Ectodermal cell (in vitro differentiated cells): ENCODE data around the gene KIZ. TPM values are rescaled to one million over a fixed set of nuclear protein-coding genes. Genes with fewer than 3 reads are reported as not detected.

Experiments used
- H3K27ac ChIP-seq: 2 replicates; pipeline ENCODE4 v1.7.0; 2013; ENCODE audit warnings: mild to moderate bottlenecking, low read depth, low read length; ENCODE audit not compliant: insufficient read depth, poor library complexity, severe bottlenecking
- H3K27me3 ChIP-seq: 2 replicates; pipeline ENCODE4 v1.7.0; 2013; ENCODE audit warnings: mild to moderate bottlenecking, low read length; ENCODE audit not compliant: insufficient read depth, control insufficient read depth, poor library complexity, severe bottlenecking
- H3K36me3 ChIP-seq: one replicate; pipeline ENCODE4 v1.7.0; 2013; ENCODE audit warnings: low read length; ENCODE audit not compliant: control insufficient read depth, insufficient read depth
- H3K4me1 ChIP-seq: one replicate; pipeline ENCODE4 v1.7.0; 2013; ENCODE audit warnings: low read length; ENCODE audit not compliant: control insufficient read depth, insufficient read depth
- H3K4me3 ChIP-seq: 2 replicates; pipeline ENCODE4 v1.7.0; 2013; ENCODE audit warnings: low read depth, low read length, control low read depth; ENCODE audit not compliant: insufficient read depth
- H3K9me3 ChIP-seq: 2 replicates; pipeline ENCODE4 v1.7.0; 2013; ENCODE audit warnings: mild to moderate bottlenecking, low read length, moderate library complexity; ENCODE audit not compliant: control insufficient read depth
- WGBS, 2 experiments: methylation state at CpG; one replicate each; pipeline ENCODE4 v1.1.7; 2013; ENCODE audit warnings: missing lambda C conversion rate in 2 of 2; 5-methylcytosine and 5-hydroxymethylcytosine counted together
- polyA plus RNA-seq, 4 experiments: library from polyadenylated mRNA; stranded (reverse); fragments of 50-300 nt; gene quantifications; one replicate each; pipeline ENCODE4 v1.2.3, GENCODE V29; 2013

Gene KIZ, protein sequence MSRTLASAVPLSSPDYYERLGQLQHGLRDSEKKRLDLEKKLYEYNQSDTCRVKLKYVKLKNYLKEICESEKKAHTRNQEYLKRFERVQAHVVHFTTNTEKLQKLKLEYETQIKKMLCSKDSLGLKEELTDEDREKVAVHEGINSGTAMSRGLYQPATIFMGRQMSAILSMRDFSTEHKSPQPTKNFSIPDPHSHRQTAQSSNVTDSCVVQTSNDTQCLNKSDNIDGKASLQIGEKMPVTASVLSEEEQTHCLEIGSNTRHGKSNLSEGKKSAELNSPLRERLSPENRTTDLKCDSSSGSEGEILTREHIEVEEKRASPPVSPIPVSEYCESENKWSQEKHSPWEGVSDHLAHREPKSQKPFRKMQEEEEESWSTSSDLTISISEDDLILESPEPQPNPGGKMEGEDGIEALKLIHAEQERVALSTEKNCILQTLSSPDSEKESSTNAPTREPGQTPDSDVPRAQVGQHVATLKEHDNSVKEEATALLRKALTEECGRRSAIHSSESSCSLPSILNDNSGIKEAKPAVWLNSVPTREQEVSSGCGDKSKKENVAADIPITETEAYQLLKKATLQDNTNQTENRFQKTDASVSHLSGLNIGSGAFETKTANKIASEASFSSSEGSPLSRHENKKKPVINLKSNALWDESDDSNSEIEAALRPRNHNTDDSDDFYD
- 19.3 TPM for polyA plus RNA-seq (2013, experiment 1 of 4)
- 21.7 TPM for polyA plus RNA-seq (2013, experiment 2 of 4)
- polyA plus RNA-seq (2013, experiment 3 of 4): 23.9 TPM
- polyA plus RNA-seq (2013, experiment 4 of 4): 24.8 TPM

DNA sequence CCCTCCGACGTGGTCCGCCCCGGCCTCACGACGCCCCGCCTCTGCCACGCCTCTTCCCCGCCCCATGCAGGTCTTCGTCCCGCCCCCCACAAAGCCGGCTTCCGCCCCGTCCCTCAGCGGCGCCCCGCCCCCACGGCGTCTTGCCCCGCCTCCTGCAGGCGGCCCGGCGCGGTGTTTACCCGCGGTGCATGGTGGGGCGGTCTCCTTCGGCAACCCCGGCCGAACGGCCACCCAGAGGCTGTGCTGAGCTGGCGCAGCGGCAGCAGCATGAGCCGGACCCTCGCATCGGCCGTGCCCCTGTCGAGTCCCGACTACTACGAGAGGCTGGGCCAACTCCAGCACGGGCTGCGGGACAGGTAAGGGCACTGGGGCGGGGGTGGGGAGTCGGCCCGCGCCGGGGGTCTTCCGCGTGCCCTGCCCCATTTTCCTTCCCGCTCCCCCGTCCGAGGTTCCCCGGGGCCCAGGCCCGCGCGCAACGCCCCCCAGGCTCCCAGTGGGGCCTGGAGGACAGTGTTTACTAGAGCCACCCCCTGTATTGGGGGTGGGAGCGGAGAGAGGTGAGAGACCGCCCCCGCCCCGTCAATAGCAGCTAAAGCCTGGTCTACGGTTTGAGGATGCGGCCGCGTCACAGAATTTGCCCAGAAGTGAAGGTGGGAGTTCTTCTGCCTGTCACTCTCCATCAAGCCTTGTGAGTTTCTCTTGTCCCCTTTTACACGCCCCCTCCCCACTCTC is at the start of gene KIZ:
TSS of gene KIZ (plus strand) at position 234 of the 732 bp plus-strand sequence. CDS start at position 268, 34 bp downstream.
- H3K36me3 ChIP-seq: no peaks in the 10 kb centered on the region
- peak within 1 kb of the TSS; percentile 50 for H3K27ac ChIP-seq

DNA sequence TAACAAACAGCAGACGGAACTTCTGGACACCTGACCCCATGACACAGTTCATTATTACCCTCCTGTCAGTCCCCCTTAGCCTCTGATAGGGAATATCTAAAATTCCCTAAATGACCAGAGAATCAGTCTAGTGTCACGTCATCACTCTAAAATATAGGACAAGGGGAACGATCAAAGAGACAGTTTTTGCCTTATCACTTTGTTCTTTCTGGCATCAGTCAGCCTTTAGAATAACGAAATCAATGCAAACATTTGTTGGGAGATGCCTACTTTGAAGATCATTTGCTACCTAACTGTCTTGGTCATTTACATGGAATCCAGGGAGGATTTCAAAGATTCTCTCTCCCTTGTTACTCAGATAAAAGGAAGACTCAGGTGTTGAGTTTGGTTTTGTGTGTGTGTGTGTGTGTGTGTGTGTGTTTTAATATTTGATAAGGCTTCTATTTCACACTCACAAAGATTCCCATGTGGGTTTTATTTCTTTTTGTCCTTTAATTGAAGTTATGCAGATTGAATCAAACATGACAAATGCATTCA is 48.0 kb upstream of the KIZ start:
- 89 to 90% methylated on average over 4 of the region's 4 CpGs for WGBS, 2 experiments
- no peaks in the 10 kb centered on the region for H3K9me3 ChIP-seq
- H3K4me3 ChIP-seq: no peak overlapping the region
- H3K36me3 ChIP-seq: no peaks in the 10 kb centered on the region
- H3K27me3 ChIP-seq: peaks cover 3% of the 10 kb centered on the region
- no peak overlapping the region for H3K27ac ChIP-seq
- no peaks in the 10 kb centered on the region for H3K4me1 ChIP-seq

More for the DNA sequence above, at the start of gene KIZ:
- peak within 1 kb of the TSS; percentile 94 for H3K4me3 ChIP-seq
- H3K27me3 ChIP-seq: peaks cover 15% of the 10 kb centered on the region
- WGBS, 2 experiments: 0% methylated on average over 66 of the region's 66 CpGs
- peaks cover 9% of the 10 kb centered on the region for H3K4me1 ChIP-seq
- H3K9me3 ChIP-seq: no peaks in the 10 kb centered on the region

DNA sequence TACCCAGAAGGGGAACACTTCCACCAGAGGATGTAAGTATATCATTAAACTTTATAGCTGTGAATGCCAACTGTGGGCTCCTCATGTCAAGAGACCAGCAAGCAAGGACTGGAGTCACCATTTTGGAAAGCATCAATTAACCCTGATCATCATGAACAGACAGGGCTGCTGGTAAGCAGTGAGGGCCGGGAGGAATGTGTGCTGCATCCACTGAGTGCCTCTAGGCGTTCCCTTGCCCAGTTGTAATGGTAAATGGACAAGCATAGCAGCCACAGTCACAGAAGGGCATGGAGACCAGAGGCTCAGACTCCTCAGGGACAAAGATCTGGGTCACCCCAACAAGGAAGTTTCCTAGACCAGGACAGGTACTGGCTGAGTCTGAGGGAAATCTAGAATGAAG is 43.3 kb upstream of the KIZ start:
- Histone ChIP-seq H3K27me3 (peaks cover 3% of the 10 kb centered on the region), H3K9me3 (no peaks in the 10 kb centered on the region)
- WGBS, 2 experiments: 81 to 84% methylated on average over 2 of the region's 2 CpGs

DNA sequence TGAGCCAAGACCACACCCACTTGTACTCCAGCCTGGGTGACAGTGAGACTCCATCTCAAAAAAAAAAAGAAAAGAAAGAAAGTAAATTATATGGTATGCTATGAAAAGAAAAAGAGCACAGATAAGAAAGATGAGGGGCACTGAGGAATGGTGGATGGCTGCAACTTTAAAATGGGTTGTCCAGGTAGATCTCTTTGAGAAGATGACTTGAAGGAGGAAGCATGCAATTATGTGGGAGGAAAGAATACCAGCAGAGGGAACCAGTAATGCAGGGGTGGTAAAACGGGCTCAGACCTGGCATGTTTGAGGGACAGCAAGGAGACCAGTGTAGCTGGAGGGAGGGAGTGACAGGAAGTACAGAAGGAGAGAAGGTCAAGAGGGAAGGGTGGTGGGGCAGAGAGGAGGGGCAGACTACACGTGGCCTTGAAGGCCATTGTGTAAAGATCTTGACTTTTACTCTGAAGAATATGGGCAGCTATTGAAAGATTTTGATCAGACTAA is 42.0 kb upstream of the KIZ start:
- Histone ChIP-seq H3K27ac (no peak overlapping the region), H3K36me3 (no peaks in the 10 kb centered on the region), H3K4me3 (no peak overlapping the region), H3K4me1 (no peaks in the 10 kb centered on the region), H3K27me3 (peaks cover 5% of the 10 kb centered on the region), H3K9me3 (no peaks in the 10 kb centered on the region)
- WGBS, 2 experiments: 60 to 61% methylated on average over 2 of the region's 2 CpGs

More for the DNA sequence above, 43.3 kb upstream of the KIZ start:
- no peak overlapping the region for H3K4me3 ChIP-seq
- no peaks in the 10 kb centered on the region for H3K4me1 ChIP-seq
- no peaks in the 10 kb centered on the region for H3K36me3 ChIP-seq
- no peak overlapping the region for H3K27ac ChIP-seq

DNA sequence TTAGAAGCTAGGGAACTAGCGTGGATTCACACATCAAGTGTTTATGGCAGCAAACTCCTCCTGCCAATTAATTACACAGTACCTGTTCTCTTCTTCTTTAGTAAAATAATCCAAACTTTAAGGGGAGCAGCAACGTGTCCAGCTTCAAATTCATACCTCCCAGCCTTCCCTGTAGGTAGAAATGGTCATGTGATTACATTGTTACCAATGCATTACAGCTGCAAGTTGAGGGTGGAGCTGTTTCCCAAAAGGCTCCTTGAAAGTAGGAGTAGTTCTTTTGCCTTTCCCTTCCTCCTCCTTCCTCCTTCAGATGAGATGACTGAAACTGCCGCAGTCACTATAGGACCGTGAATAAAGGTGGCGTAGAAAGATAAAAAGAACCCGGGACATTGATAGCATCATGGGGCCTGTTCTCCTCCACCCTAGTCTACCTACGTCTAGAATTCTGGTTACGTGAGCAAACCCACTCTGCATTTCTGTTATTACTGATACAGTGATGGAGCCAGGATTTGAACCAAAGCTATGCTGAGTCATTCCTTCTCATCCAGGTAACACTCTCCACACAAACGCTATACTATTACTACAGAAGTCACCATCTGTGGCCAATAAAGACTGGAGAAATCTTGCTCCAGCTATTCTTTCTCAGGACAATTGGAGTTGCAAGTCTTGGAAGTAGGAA is 37.9 kb upstream of the KIZ start:
- H3K27me3 ChIP-seq: peaks cover 38% of the 10 kb centered on the region
- H3K27ac ChIP-seq: no peak overlapping the region
- no peaks in the 10 kb centered on the region for H3K9me3 ChIP-seq
- H3K4me3 ChIP-seq: no peak overlapping the region
- 86 to 94% methylated on average over 8 to 9 of the region's 9 CpGs for WGBS, 2 experiments
- no peaks in the 10 kb centered on the region for H3K36me3 ChIP-seq
- H3K4me1 ChIP-seq: no peaks in the 10 kb centered on the region

DNA sequence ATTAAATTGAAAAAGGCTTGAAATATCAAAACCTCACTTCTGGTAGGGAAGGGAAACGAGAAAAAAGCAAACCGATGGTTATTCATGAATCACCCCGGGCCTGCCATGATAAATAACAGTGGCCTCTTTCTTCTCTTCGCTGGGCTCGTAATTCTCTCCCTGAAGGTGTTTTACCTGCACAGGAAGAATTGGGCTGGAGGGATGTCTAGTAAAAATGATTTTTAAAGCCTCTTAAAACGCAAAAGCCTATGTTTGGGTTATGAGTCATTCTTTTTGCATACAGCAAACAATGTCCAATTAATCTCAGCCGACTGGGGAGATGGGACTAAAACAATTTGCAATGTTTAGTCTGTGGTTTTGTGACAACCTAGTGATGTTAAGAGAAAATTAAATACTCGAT is 36.5 kb upstream of the KIZ start:
- 75 to 76% methylated on average over 7 to 8 of the region's 8 CpGs for WGBS, 2 experiments
- H3K36me3 ChIP-seq: no peaks in the 10 kb centered on the region
- H3K4me3 ChIP-seq: no peak overlapping the region
- peaks cover 50% of the 10 kb centered on the region for H3K27me3 ChIP-seq
- no peaks in the 10 kb centered on the region for H3K4me1 ChIP-seq
- H3K9me3 ChIP-seq: no peaks in the 10 kb centered on the region
- H3K27ac ChIP-seq: no peak overlapping the region

DNA sequence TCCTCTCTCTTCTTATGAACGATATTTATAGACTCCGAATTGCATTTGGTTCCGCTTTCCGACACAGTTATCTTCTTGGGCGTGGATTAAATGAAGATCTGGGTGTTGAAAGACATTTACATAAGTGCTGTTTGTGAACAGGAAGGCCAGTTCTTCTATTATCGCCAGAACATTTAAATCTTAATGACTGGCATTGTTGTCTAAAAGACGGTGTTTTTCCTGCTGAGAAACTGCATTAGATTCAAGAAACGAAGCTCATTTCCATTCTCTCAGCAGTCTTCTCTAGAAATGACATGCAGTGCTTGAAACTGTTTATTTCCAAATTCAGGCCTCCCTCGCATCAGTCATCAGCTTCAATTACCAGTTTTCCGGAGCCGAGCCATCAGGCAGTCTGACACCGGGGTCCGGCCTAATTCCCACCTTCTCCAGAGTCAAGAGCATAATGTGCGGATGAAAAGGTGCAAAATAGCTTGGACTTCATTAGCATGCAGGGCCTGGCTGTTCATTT is 35.7 kb upstream of the KIZ start:
- Histone ChIP-seq H3K4me1 (no peaks in the 10 kb centered on the region), H3K36me3 (no peaks in the 10 kb centered on the region), H3K27ac (no peak overlapping the region), H3K27me3 (peaks cover 54% of the 10 kb centered on the region), H3K9me3 (no peaks in the 10 kb centered on the region), H3K4me3 (no peak overlapping the region)
- 43 to 44% methylated on average over 14 of the region's 14 CpGs for WGBS, 2 experiments

DNA sequence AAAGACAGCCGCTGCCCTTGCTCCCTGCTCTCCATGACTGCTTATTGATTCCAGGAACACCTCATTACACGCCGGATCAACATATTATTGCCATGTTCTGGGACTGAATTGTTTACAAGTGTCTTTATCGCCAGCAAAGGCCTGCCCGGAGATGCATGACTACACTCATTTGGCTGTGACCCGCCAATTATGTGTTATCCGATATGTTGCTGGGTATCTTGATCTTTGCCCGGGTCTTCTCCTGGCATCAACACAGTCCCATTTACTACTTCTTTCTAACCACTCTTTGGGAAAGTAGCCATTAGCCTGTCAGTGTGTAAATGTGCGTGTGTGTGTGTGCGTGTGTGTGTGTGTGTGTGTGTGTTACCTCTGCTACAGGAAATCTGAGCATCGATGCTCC is 35.2 kb upstream of the KIZ start:
- Histone ChIP-seq H3K4me3 (no peak overlapping the region), H3K27me3 (peaks cover 59% of the 10 kb centered on the region)
- WGBS, 2 experiments: 90 to 93% methylated on average over 11 of the region's 11 CpGs

DNA sequence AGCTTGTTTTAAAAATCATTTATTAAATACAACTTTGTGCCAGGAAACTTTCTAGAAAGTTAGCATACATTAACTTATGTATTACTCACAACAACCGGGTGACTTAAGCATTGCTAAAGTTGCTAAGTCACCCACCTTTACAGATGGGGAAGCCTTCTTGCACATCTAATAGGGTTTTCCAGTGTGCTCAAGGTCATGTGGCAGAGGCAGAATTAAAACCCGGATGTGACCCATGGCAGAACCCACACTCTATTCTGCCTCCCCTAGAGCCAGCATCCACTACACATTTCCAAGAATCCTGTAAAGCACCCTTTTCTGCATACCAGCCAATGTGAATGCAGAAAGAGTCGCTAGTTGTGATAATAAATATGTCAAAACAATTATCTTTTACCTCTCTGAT is 33.1 kb upstream of the KIZ start:
- Histone ChIP-seq H3K9me3 (no peaks in the 10 kb centered on the region), H3K36me3 (no peaks in the 10 kb centered on the region), H3K27ac (no peak overlapping the region), H3K4me3 (no peak overlapping the region), H3K4me1 (no peaks in the 10 kb centered on the region), H3K27me3 (peaks cover 80% of the 10 kb centered on the region)
- 90 to 97% methylated on average over 2 of the region's 3 CpGs for WGBS, 2 experiments

More for the DNA sequence above, 35.2 kb upstream of the KIZ start:
- H3K36me3 ChIP-seq: no peaks in the 10 kb centered on the region
- H3K4me1 ChIP-seq: no peaks in the 10 kb centered on the region
- no peak overlapping the region for H3K27ac ChIP-seq
- H3K9me3 ChIP-seq: no peaks in the 10 kb centered on the region
